Activated CD4-positive, alpha-beta T cell treated with anti-CD3 and anti-CD28 coated beads, Interleukin-10, Interleukin-2, amounts not matched to agents 100 ng/mL and 50 ng/mL, durations not matched to agents 16 hours and 8 hours (primary cell): ENCODE data around the gene CNTNAP2.

ENCODE experiments used
- DNase-seq: peaks from one replicate; pipeline ENCODE4 v3.0.0-alpha.2; 2020

Gene CNTNAP2

GRCh38 chr7:147811923-147812322 lies 1695.3 kb downstream of the CNTNAP2 start:
- no peak for DNase-seq

DNA sequence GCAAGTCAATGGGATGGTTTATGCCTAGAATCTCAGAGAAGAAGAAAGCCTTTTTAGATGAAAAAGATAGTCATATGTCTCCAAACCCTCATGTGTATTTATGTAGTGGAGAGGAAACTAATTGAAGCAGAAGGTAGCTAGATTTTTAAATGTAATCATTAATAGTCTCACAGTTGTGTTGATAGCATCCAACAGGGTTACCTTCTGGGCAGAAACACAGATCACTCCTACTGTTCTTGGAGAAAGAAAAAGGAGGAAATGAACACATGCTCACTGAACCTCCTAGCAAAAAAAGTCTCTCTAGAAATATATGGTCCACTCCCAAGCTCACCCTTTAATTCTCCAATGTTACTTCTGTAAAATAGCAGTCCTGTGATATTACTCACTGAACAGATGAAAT lies 1696.7 kb downstream of the CNTNAP2 start:
- no peak for DNase-seq

- DNase-seq, result no peak
Measured at GRCh38 chr7:147818317-147818716, 1701.7 kb downstream of the CNTNAP2 start.

DNA sequence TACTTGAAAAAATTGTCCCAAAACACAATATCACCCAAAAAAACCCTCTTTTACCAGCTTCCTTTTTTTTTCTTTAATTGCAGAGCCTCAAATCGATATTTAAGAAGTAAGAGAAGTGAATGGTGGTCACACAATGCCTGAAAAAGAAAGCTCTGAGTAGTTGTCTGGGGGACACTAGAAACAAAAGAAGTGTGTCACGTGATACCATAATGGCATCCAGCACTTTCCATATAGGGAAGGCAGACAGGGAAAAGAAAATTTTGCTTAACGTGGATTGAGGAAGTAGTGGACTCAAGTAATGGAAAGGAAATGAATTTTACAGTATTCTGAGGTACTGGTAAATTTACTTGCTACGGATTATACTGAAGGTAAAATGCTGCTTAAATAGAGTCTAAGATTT lies 1708.1 kb downstream of the CNTNAP2 start:
- DNase-seq, result no peak

GRCh38 chr7:147829016-147829415 lies 1712.4 kb downstream of the CNTNAP2 start:
- no peak for DNase-seq

- no peak for DNase-seq
Measured at GRCh38 chr7:147833557-147833956, 1717.0 kb downstream of the CNTNAP2 start.

- no peak for DNase-seq
Measured at GRCh38 chr7:147833970-147834369, 1717.4 kb downstream of the CNTNAP2 start.

DNA sequence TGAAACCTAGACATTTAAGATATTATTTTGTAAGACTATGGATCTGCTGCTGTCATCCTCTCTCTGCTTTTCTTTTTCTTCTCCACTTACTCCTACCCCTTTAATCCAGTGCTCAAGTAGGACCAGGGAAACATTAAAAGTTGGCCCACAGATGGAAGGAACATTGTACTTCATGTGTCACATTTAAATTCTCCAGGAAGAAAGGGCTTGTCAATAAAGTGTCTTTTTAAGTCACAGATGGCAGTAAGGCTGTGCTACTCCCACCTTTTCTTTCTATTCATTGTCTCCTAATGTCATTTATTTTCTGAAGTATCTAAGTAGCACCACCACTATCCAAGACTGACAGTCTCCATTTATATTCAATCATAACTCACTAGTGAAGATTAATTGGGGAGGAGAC lies 1736.2 kb downstream of the CNTNAP2 start:
- no peak for DNase-seq

DNA sequence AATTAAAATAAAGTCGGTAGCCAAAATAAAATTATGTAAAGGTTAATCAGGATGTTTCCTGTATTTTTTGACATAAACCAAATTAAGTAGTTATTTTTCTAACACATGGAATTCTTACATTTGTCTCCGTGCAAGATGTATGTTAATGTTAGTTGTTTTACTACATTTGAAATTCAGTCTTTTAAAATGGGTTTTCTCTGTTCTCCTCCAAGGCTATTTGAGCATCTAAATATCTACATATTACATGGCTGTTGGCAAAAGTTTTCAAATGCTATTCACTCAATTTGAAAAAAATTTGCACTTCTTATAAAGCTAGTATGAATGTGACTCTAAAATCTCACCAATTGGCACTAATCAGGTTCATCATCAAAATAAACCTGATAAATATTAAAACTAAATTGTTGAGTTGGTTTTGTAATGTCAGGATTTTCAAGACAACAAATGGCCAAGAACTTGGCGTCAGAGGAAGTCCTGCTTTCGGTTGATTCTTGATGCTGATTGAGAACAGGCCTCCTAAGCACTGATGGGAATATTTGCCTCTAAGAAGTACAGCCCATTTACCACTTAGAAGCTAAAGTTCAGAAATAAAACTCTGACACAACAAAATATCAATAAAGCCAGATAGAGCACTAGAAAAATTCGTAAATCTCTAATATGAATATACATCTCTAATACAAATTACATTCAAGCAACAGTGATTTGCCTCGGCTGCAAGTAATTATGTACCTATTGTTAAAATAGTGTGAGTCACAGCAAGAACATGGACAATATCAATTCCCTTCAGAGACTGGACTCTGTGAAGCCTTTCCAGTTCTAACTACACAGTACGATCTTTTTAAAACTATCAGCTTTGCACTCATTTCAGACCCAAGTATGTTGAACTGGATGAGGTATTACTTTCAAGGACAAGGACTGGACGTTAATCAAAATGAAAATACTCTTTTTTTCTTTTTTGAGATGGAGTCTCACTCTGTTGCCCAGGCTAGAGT lies 1740.8 kb downstream of the CNTNAP2 start:
- no peak for DNase-seq

DNA sequence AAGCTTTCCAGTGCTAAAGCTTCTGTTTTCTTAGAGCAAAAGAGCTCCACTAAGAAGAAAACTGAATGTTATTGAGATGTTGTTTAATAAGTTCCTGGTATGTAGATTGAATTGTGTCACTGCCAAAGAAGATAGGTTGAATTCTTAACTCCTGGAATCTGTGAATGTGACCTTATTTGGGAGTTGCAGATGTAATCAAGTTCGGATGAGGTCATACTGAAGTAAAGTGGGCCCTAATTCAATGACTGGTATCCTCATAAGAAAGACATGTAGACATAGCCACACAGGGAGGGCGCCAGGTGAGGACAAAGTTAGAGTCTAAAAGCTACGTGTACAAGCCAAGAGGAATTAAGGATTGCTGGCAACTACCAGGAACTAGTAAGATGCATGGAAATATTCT lies 1741.8 kb downstream of the CNTNAP2 start:
- no peak for DNase-seq

GRCh38 chr7:147859033-147859432 lies 1742.4 kb downstream of the CNTNAP2 start:
- no peak for DNase-seq

GRCh38 chr7:147859486-147859885 lies 1742.9 kb downstream of the CNTNAP2 start:
- no peak for DNase-seq

- no peak for DNase-seq
Measured at GRCh38 chr7:147861058-147861716, 1744.6 kb downstream of the CNTNAP2 start.

DNA sequence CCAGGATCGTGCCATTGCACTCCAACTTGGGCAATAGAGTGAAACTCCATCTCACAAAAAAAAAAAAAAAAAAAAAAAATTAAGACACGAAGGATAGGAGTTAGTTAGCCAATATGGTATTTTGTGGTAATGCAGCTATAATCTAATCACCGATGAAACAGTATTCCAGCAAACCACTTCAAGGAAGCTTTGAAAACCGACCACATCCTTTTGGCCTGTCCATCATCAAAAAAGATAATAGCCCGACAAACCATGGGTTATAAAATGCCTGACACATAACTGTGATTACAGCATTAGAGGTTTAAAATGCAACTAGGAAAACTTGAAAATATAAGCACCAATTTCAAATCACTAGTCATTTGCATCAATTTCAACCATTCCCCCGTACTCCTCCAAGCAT lies 1745.3 kb downstream of the CNTNAP2 start:
- DNase-seq, result no peak

- DNase-seq, result no peak
Measured at GRCh38 chr7:147869456-147869855, 1752.9 kb downstream of the CNTNAP2 start.

GRCh38 chr7:147878912-147879661 lies 1762.5 kb downstream of the CNTNAP2 start:
- no peak for DNase-seq

- DNase-seq, result no peak
Measured at GRCh38 chr7:147885869-147886268, 1769.3 kb downstream of the CNTNAP2 start.

GRCh38 chr7:147894271-147894670 lies 1777.7 kb downstream of the CNTNAP2 start:
- DNase-seq, result no peak

GRCh38 chr7:147896121-147896520 lies 1779.5 kb downstream of the CNTNAP2 start:
- no peak for DNase-seq

DNA sequence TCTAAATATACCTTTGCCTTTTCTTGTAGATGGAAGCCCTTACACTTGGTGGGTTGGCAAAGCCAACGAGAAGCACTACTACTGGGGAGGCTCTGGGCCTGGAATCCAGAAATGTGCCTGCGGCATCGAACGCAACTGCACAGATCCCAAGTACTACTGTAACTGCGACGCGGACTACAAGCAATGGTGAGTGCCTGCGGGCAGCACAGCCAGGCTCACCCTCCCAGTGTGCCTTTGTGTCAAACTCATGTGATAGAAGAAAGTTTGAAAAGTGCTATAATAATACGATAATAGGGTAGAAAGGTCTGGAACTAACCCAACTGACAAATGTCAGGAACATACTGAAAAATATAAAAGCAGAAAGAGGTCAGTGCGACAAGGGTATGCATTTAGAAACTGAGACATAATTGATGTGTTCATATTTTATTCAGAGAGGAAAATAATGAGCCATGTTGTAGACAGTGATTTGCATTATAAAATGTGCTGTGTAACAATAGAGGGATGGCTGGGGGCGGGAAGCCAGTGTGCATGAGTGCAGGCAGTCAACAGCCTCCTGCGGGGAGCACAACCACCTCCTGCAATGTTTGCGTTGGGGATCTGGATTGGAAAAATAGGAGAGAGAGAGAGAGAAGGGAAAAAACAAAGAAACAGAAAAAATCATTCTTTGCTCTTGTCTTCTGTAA lies 1787.1 kb downstream of the CNTNAP2 start:
- no peak for DNase-seq

DNA sequence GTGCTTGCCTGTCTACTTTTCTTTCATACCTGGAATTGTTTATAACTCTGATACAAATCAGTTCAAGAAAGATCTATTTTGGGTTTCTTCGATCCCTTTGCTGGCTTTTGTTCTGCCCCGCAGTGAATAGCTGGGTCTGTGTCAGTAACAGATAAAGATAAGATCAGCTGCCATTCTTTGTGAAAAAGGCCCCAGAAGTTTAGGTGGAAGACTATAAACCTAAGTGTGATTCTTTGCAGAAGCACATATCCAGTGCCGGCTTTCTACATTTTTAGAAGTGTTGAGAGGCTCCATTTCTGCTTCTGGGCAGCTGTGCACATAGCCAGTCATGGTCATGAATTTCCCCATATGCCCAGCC lies 1787.6 kb downstream of the CNTNAP2 start:
- DNase-seq, result no peak

- DNase-seq, result no peak
Measured at GRCh38 chr7:147909431-147910148, 1793.0 kb downstream of the CNTNAP2 start.
